Memory B cell (primary cell): ENCODE results near the gene GPRC5D.

ENCODE experiments used
- ATAC-seq: fragments of 150-1000 bp; cut with Tn5 transposase; 2 replicates; pipeline ENCODE4 v1.10.0; 2021; ENCODE audit warnings: low read depth, mild to moderate bottlenecking, moderate library complexity
- DNase-seq, 2 donors: peaks; one replicate each; pipeline ENCODE4 v3.0.0; 2022; ENCODE audit warnings: low spot score in 2 of 2
- H3K27ac Mint-ChIP-seq: one replicate; pipeline ENCODE4 v1.8.0; 2022; ENCODE audit warnings: mild to moderate bottlenecking, moderate library complexity, mixed read lengths
- H3K27me3 Mint-ChIP-seq: one replicate; pipeline ENCODE4 v1.8.0; 2022; ENCODE audit warnings: mixed read lengths
- H3K36me3 Mint-ChIP-seq: one replicate; pipeline ENCODE4 v1.8.0; 2022; ENCODE audit warnings: mild to moderate bottlenecking, mixed read lengths
- H3K4me1 Mint-ChIP-seq: one replicate; pipeline ENCODE4 v1.8.0; 2022; ENCODE audit warnings: mixed read lengths
- H3K4me3 Mint-ChIP-seq: one replicate; pipeline ENCODE4 v1.8.0; 2022; ENCODE audit warnings: mild to moderate bottlenecking, moderate library complexity, mixed read lengths
- H3K9me3 Mint-ChIP-seq: one replicate; pipeline ENCODE4 v1.8.0; 2022; ENCODE audit warnings: mixed read lengths

GPRC5D gene

DNA sequence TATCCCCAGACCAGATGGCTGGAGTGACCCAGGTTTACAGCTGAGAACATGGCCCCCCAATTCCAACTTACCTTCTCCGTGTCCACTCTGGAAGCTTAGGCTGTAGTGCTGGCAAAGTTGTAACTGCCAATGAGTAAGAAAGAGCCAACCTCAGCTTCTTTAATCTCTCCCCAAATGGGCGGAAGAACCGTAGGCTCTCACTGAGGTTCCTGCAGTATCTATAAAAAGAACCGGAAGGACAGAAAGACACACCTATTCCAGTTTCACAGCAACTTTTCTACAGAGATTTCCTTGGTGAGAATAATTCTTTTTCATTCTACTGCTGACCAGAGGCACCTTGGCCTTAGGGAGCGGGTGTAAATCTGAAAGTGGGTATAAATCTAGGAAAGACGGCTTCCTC lies at the start of gene GPRC5D:
GPRC5D (minus strand) TSS at position 135 of the 400 bp plus-strand sequence. CDS start 1,786 bp downstream, outside the sequence.
- ATAC-seq (no peak), DNase-seq (no peak)
- Mint-ChIP-seq H3K27me3 (peaks cover 19% of the 10 kb centered on the region), H3K4me3 (peak within 1 kb of the TSS; percentile 37), H3K9me3 (peaks cover 3% of the 10 kb centered on the region), H3K4me1 (peaks cover 3% of the 10 kb centered on the region), H3K36me3 (peaks cover 9% of the 10 kb centered on the region), H3K27ac (no peak within 1 kb of the TSS)

DNA sequence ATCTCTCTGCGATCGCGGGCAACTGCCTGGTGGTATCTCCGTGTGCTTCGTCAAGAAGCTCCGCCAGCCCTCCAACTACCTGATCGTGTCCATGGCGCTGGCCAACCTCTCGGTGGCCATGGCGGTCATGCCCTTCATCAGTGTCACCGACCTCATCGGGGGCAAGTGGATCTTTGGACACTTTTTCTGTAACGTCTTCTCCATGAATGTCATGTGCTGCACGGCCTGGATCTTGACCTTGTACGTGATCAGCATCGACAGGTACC lies 49.7 kb upstream of the GPRC5D start:
- H3K4me3 Mint-ChIP-seq = peak overlapping the region; percentile 86
- peaks cover 27% of the 10 kb centered on the region for H3K4me1 Mint-ChIP-seq
- H3K36me3 Mint-ChIP-seq = no peaks in the 10 kb centered on the region
- no peak for DNase-seq
- peak overlapping the region; percentile 87 for H3K27ac Mint-ChIP-seq
- no peaks in the 10 kb centered on the region for H3K9me3 Mint-ChIP-seq
- peaks cover 1% of the 10 kb centered on the region for H3K27me3 Mint-ChIP-seq
- ATAC-seq = no peak

DNA sequence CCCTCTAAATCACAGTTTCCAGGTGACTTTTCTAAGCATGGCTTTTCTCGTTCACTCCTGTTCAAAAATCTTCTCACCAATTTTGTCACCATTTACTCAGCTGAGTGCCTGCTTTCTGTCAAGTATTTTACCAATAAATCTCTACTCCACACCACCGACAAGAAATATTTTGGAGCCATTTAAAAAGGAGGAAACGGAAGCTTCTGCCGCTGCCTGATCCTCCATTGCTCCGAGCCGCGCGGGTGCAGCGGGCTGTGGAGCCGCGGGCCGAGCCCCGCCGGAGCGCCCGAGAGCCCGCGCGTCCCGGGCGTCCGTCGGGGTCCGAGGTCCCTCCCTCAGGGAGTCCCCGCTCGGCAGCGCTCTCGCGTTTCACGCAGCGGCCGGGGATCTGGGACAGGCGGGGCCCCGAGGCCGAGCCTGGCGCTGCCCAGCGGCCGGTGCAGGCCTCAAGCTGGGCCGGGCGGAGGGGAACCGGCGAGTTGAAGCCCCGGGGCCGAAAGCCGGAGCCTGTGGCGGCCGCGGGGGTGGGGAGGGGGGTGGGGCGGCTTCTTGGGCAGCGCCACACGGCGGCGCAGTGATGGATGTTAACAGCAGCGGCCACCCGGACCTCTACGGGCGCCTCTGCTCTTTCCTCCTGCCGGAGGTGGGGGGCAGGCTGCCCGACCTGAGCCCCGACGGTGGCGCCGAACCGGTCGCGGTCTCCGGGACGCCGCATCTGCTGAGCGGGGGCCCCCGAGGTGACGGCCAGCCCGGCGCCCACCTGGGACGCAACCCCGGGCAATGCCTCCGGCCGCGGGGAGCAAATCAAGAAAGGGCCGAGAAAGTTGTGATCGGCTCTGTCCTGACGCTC lies 49.2 kb upstream of the GPRC5D start:
- H3K36me3 Mint-ChIP-seq = no peaks in the 10 kb centered on the region
- peaks cover 1% of the 10 kb centered on the region for H3K27me3 Mint-ChIP-seq
- H3K4me1 Mint-ChIP-seq = peaks cover 27% of the 10 kb centered on the region
- ATAC-seq (peak; percentile 21), DNase-seq (peak; percentile 27 to 57)
- H3K27ac Mint-ChIP-seq = peak overlapping the region; percentile 87
- H3K4me3 Mint-ChIP-seq = peak overlapping the region; percentile 88
- no peaks in the 10 kb centered on the region for H3K9me3 Mint-ChIP-seq

DNA sequence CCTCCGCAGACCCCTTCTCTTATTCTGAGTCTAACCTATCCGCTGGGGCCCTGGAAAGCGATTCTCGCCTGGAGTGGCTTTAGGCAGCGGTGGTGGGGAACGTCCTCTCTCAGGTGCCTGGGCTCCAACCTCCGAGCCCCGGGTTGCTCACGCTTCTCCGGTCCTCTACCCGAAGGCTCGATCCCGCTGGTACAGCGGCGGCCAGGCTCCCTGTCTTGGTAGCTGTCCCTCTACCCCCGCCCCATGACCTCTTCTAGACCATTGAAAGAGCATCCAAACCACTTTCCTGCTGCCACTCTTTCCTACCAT lies 48.6 kb upstream of the GPRC5D start:
- H3K27me3 Mint-ChIP-seq = peaks cover 1% of the 10 kb centered on the region
- H3K4me1 Mint-ChIP-seq = peaks cover 27% of the 10 kb centered on the region
- H3K36me3 Mint-ChIP-seq = no peaks in the 10 kb centered on the region
- DNase-seq (no peak), ATAC-seq (peak; percentile 31)
- no peaks in the 10 kb centered on the region for H3K9me3 Mint-ChIP-seq
- peak overlapping the region; percentile 88 for H3K4me3 Mint-ChIP-seq
- peak overlapping the region; percentile 82 for H3K27ac Mint-ChIP-seq

DNA sequence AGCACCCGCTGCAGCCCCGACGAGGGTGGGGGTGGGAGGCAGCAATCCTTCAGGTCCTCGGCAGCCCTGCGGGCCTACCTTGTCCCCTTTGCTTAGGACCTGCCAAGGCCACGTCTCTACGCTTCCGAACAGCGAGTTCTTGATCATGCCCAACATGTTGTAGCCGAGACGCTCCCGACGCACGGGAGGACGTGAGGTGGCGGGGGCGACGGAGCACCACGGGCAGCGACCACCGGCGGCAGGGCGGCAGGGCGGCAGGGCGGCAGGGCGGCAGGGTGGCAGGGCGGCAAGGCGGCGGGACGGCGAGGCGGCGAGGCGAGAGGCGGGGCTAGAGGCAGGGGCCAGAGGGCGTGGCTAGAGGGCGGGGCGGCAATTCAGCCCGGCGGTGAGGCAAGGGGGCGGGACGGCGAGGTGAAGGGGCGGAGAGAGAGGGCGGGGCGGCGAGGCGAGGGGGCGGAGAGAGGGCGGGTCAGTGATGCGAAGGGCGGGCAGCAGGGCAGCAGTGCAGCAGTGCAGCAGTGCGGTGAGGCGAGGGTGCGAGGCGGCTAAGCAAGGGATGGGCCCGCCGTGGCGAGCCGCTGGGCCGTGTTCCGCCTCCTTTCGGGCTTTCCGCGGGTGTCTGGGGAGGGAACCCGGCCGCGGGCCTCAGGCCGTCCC lies 48.1 kb upstream of the GPRC5D start, which contains the start of gene HEBP1:
HEBP1 (minus strand) TSS at position 307 of the 657 bp plus-strand sequence; CDS start at position 156, 151 bp downstream.
- peak; percentile 88 for ATAC-seq
- Mint-ChIP-seq H3K9me3 (no peaks in the 10 kb centered on the region), H3K27ac (peak within 1 kb of the TSS; percentile 82), H3K4me3 (peak within 1 kb of the TSS; percentile 88), H3K27me3 (peaks cover 1% of the 10 kb centered on the region), H3K4me1 (peaks cover 27% of the 10 kb centered on the region), H3K36me3 (no peaks in the 10 kb centered on the region)
- DNase-seq = peak; percentile 97

DNA sequence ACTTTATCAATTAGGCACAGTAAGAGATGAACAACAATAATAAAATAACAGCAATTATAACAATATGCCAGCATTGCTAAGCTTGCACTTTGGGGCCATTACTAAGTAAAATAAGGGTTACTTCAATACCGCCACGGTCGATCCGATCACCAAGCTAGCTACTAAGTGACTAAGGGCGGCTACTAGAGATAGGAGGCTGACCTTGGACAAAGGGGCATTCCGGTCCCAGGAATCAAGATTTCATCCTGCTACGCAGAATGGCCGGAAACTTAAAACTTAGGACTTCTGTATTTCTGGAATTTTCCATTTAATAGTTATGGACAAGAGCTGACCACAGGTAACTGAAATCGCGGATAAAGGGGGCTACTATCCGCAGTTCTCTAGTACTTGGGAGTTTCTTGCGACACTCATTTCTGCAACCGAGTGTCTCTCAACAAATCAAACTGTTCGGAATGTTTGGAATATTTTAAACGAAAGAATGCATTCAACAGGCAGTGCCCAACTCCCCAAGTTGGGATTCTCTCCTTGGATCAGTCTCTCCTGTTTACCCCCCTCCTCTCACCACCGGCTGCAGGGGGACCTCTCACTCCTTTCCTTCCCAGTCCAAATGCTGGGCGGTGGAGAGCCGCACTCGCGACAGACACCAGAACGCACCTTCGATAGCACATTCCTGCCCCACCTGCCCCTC lies 47.4 kb upstream of the GPRC5D start:
- peak overlapping the region; percentile 88 for H3K4me3 Mint-ChIP-seq
- H3K36me3 Mint-ChIP-seq = no peaks in the 10 kb centered on the region
- no peaks in the 10 kb centered on the region for H3K27me3 Mint-ChIP-seq
- H3K4me1 Mint-ChIP-seq = peaks cover 27% of the 10 kb centered on the region
- ATAC-seq (no peak), DNase-seq (no peak)
- no peaks in the 10 kb centered on the region for H3K9me3 Mint-ChIP-seq
- peak overlapping the region; percentile 82 for H3K27ac Mint-ChIP-seq

DNA sequence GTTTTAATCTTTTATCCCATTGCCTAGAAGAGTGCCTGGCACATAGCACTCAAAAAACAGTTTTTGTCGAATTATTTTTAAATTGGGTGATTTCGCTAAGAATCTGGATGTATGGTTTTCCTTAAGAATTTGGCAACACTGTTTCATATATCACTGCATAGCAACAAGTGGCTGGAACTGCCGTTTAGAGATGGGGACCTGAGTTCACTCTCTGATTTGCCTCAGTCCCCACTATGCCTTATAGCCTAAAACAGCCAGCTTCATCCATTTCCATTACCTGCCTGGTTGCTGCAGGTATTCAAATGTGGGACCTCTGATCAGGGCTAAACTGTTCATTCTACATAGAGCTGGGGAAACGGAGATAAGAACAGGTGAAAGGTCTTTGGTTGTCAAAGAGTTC lies 46.3 kb upstream of the GPRC5D start:
- Mint-ChIP-seq H3K9me3 (no peaks in the 10 kb centered on the region), H3K27me3 (no peaks in the 10 kb centered on the region), H3K4me1 (peaks cover 29% of the 10 kb centered on the region), H3K4me3 (no peak overlapping the region), H3K36me3 (no peaks in the 10 kb centered on the region), H3K27ac (no peak overlapping the region)
- DNase-seq (no peak), ATAC-seq (no peak)

DNA sequence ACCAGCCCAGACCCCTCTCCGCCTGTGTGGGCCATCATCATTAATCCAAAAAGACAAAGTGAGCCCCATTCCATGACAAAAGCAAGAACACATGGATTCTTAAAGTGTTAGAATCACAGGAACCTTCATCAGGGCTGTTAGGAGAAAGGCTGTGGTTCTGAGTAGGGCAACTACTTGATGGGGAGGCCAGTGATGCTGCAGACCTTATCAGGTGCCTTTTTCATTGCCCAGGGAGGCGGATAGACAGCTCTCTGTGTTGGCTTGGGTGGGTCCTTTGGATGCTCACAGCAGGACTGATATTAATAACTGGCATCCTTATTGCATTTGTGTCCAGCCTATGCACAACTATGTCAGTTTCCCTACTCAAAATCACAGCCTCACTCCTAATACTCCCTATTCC lies 45.8 kb upstream of the GPRC5D start:
- H3K4me3 Mint-ChIP-seq = no peak overlapping the region
- H3K27me3 Mint-ChIP-seq = no peaks in the 10 kb centered on the region
- no peak overlapping the region for H3K27ac Mint-ChIP-seq
- ATAC-seq = no peak
- no peaks in the 10 kb centered on the region for H3K36me3 Mint-ChIP-seq
- H3K9me3 Mint-ChIP-seq = no peaks in the 10 kb centered on the region
- peaks cover 30% of the 10 kb centered on the region for H3K4me1 Mint-ChIP-seq
- no peak for DNase-seq

DNA sequence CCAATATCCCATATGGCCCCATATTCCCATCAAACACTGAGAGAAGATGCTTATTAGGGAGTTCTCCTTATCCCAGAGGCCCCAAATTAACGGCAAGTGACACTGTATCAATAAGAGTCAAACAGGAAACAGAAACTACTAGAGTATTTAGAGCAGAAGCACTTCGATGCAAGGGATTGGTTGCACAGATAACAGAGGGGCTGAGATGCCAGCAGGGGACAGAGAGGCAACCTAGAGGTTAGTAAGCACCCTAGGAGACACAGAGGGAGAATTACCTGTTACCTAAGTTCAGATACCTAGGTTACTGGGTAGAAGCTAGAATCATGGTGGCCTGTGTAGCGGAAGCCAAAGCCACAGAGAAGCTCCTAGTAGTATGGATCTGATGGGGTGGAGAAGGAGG lies 45.2 kb upstream of the GPRC5D start:
- H3K36me3 Mint-ChIP-seq = no peaks in the 10 kb centered on the region
- H3K9me3 Mint-ChIP-seq = no peaks in the 10 kb centered on the region
- no peak overlapping the region for H3K27ac Mint-ChIP-seq
- DNase-seq (no peak), ATAC-seq (no peak)
- no peaks in the 10 kb centered on the region for H3K27me3 Mint-ChIP-seq
- peaks cover 26% of the 10 kb centered on the region for H3K4me1 Mint-ChIP-seq
- no peak overlapping the region for H3K4me3 Mint-ChIP-seq

DNA sequence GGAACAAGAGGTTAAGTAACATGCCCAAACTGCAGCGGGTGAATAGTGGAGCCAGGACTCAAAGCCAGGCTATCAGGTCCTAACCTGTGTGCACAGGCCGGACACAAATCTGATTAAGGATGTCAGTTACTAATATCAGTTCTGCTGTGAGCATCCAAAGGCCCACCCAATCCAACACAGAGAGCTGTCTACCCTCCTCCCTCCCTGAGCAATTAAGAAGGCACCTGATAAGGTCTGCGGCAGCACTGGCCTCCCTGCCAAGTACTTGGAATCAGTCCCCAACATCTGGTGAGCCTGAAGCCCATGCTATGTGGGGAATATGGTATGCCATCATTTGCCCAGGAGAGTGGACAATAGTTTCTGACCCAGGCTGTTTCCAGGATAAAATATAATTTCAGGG lies 44.2 kb upstream of the GPRC5D start:
- no peak for ATAC-seq
- Mint-ChIP-seq H3K27me3 (peaks cover 1% of the 10 kb centered on the region), H3K9me3 (no peaks in the 10 kb centered on the region), H3K27ac (no peak overlapping the region), H3K4me1 (peaks cover 24% of the 10 kb centered on the region), H3K4me3 (no peak overlapping the region), H3K36me3 (peaks cover 1% of the 10 kb centered on the region)
- no peak for DNase-seq

DNA sequence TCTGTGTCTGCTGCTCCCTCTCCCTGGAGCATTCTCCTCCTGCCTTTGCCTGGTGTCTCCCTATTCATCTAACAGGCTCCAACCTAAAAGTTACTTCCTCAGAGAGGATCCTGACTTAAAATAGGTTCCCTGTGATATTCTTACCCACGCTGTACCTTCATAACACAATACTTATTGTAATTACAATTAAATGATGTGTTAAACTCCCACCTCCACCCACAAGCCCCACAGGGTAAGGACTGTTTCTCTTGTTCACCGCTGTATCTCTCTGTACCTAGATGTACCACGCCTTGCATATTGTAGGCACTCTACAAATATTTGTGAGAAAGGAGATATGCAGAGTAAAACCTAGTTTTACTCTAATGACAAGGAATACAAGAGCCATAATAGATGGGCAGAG lies 43.1 kb upstream of the GPRC5D start:
- H3K4me1 Mint-ChIP-seq = peaks cover 22% of the 10 kb centered on the region
- no peaks in the 10 kb centered on the region for H3K9me3 Mint-ChIP-seq
- peaks cover 1% of the 10 kb centered on the region for H3K36me3 Mint-ChIP-seq
- H3K4me3 Mint-ChIP-seq = no peak overlapping the region
- ATAC-seq (no peak), DNase-seq (no peak)
- H3K27ac Mint-ChIP-seq = no peak overlapping the region
- H3K27me3 Mint-ChIP-seq = peaks cover 2% of the 10 kb centered on the region

DNA sequence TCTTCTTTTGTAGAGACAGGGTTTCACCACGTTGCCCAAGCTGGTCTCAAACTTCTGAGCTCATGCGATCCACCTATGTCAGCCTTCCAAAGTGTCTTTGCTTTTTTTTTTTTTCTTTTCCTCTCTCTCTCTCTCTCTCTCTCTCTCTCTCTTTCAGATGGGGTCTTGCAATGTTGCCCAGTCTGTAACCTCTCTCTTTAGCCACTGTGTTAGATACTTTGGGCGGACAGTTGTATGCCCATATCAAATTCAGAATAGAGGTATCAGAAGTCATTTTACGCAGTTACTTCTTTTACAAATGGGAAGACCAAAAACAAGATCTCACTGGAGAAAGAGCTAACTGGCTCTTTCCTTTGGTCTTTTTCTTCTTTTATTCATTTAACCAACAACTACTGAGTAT lies 41.4 kb upstream of the GPRC5D start:
- ATAC-seq (no peak), DNase-seq (no peak)
- H3K4me1 Mint-ChIP-seq = peaks cover 15% of the 10 kb centered on the region
- no peaks in the 10 kb centered on the region for H3K9me3 Mint-ChIP-seq
- no peak overlapping the region for H3K27ac Mint-ChIP-seq
- H3K27me3 Mint-ChIP-seq = peaks cover 2% of the 10 kb centered on the region
- peaks cover 1% of the 10 kb centered on the region for H3K36me3 Mint-ChIP-seq
- H3K4me3 Mint-ChIP-seq = no peak overlapping the region

DNA sequence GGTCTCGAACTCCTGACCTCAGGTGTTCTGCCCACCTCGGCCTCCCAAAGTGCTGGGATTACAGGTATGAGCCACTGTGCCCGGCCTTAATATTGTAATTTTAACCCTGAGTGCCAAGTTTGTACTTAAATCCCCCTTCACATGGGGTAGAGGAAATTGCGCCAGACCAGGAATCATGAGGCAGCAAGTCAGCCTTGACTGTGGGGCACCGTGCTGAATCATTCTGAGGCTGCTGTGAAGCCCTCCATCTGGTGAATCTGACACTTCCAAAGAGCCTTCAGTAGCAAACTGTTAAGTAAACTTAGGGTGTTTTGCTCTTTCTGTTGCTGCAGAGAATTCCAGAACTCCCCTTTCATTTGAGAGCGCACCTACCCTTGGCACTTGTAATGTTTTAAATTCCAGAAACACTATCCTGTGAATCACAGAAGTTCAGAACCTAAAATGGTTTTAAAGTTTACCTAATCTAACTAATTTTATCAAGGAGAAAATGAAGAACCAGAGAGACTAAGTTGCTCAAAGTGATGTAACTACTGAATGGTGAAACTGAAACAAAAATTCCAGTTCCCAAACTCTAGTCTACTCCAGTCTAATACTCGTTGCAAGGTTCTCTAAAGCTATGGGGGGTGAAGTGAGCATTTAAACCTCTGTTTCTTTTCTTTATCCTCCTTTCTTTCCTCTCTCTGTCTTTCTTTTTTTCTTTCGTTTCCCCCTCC lies 40.6 kb upstream of the GPRC5D start:
- DNase-seq (no peak), ATAC-seq (peak; percentile 82)
- H3K27ac Mint-ChIP-seq = no peak overlapping the region
- H3K36me3 Mint-ChIP-seq = peaks cover 2% of the 10 kb centered on the region
- peak overlapping the region; percentile 9 for H3K4me3 Mint-ChIP-seq
- H3K27me3 Mint-ChIP-seq = peaks cover 2% of the 10 kb centered on the region
- H3K4me1 Mint-ChIP-seq = peaks cover 15% of the 10 kb centered on the region
- H3K9me3 Mint-ChIP-seq = no peaks in the 10 kb centered on the region
